ENCODE data around the gene DUSP12. TPM values are rescaled to one million over a fixed set of nuclear protein-coding genes. Genes with fewer than 3 reads are reported as not detected.

Gene DUSP12
- total and polyA plus RNA-seq, 12 donors, result 7.8 to 48.1 (median 16.6) TPM

- Histone ChIP-seq H3K4me1 (replicated peaks in 1 of 2) (peaks cover 0 to 11% of the 10 kb centered on the region in 2 donors), H3K4me3 (no peak overlapping the region), H3K36me3 (replicated peaks in 1 of 2) (no peaks in the 10 kb centered on the region), H3K9me3 (replicated peaks in 1 of 3) (no peaks in the 10 kb centered on the region), H3K27ac (peak overlapping the region in 2 of 5 donors; percentile 47 to 65), H3K27me3 (peaks cover 4% of the 10 kb centered on the region)
- TF ChIP-seq CTCF (IDR thresholded peaks at IDR 0.05) (peak in 5 of 6 experiments; percentile 30 to 70 (median 45)), POLR2A (IDR thresholded peaks at IDR 0.05) (peak in 1 of 2 donors; percentile 16)
- intact Hi-C loops (cut with DNase I), result loop anchor here in 1 of 2 donors (10.0 kb wide), 1 partner anchor 254 kb away; no protein-coding TSS in a partner anchor
- WGBS, 4 donors, result 69 to 81% (median 74%) methylated on average over 3 to 4 of the region's 4 CpGs
- DNase-seq, result peak in 6 of 7 donors; percentile 36 to 71 (median 46)
These were observed 10.8 kb upstream of the DUSP12 start for GRCh38 chr1:161738627-161739287.

GRCh38 chr1:161739865-161740566 lies 9.6 kb upstream of the DUSP12 start:
- 39 to 69% (median 50%) methylated on average over 8 of the region's 8 CpGs for WGBS, 4 donors
- DNase-seq, result peak in 4 of 7 donors; percentile 25 to 67 (median 44)
- H3K4me3 ChIP-seq, result no peak overlapping the region
- H3K9me3 ChIP-seq (replicated peaks in 1 of 3), result no peaks in the 10 kb centered on the region
- TF ChIP-seq CTCF (IDR thresholded peaks at IDR 0.05) (no peak), POLR2A (IDR thresholded peaks at IDR 0.05) (no peak)
- H3K27me3 ChIP-seq, result no peaks in the 10 kb centered on the region
- peak overlapping the region in 3 of 5 donors; percentile 16 to 65 (median 58) for H3K27ac ChIP-seq
- intact Hi-C loops (cut with DNase I), result loop anchor here (10.0 kb wide), 2 partner anchors 175 to 255 kb away; no protein-coding TSS in a partner anchor
- H3K36me3 ChIP-seq (replicated peaks in 1 of 2), result no peaks in the 10 kb centered on the region
- peaks cover 0 to 11% of the 10 kb centered on the region in 2 donors for H3K4me1 ChIP-seq (replicated peaks in 1 of 2)

DNA sequence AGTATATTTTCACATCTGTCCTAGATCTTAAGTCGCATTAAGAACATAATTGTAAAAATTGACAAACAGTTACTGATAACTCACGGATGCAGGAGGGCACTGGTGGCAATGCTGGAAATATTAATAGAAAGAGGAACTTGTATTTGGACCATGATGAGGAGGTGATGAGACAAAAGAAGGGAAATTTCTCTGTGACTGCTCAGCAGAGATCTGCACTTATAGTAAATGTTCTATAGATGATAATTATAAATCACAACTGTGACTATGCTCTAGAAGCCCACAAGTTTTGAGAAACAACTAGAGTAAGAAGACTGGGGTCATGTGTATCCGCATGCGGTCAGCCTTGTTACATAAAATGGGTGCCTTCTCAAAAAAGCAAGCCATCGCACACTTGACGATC lies 8.7 kb upstream of the DUSP12 start:
- DNase-seq, result no peak
- no peaks in the 10 kb centered on the region for H3K9me3 ChIP-seq (replicated peaks in 1 of 3)
- intact Hi-C loops (cut with DNase I), result loop anchor here (10.0 kb wide), 2 partner anchors 176 to 256 kb away; no protein-coding TSS in a partner anchor
- peak overlapping the region in 2 of 5 donors; percentile 26 to 58 for H3K27ac ChIP-seq
- no peak for TF ChIP-seq POLR2A (IDR thresholded peaks at IDR 0.05)
- TF ChIP-seq CTCF (IDR thresholded peaks at IDR 0.05), result no peak
- H3K36me3 ChIP-seq (replicated peaks in 1 of 2), result no peaks in the 10 kb centered on the region
- peaks cover 0 to 11% of the 10 kb centered on the region in 2 donors for H3K4me1 ChIP-seq (replicated peaks in 1 of 2)
- no peak overlapping the region for H3K4me3 ChIP-seq
- 56 to 74% (median 68%) methylated on average over 6 of the region's 6 CpGs for WGBS, 4 donors
- H3K27me3 ChIP-seq, result no peaks in the 10 kb centered on the region

- WGBS, 4 donors, result 71 to 82% (median 78%) methylated on average over 9 of the region's 9 CpGs
- no peaks in the 10 kb centered on the region for H3K9me3 ChIP-seq (replicated peaks in 1 of 3)
- no peak overlapping the region for H3K4me3 ChIP-seq
- no peak for TF ChIP-seq POLR2A (IDR thresholded peaks at IDR 0.05)
- no peak for TF ChIP-seq CTCF (IDR thresholded peaks at IDR 0.05)
- intact Hi-C loops (cut with DNase I), result loop anchor here (10.0 kb wide), 2 partner anchors 178 to 258 kb away; no protein-coding TSS in a partner anchor
- H3K36me3 ChIP-seq (replicated peaks in 1 of 2), result no peaks in the 10 kb centered on the region
- H3K27me3 ChIP-seq, result no peaks in the 10 kb centered on the region
- peaks cover 0 to 11% of the 10 kb centered on the region in 2 donors for H3K4me1 ChIP-seq (replicated peaks in 1 of 2)
- no peak for DNase-seq
- no peak overlapping the region for H3K27ac ChIP-seq
These were observed 6.4 kb upstream of the DUSP12 start for GRCh38 chr1:161743231-161743630.

Measured in adrenal gland (tissue), 12 donors.